Peyer's patch (tissue), 4 donors: ENCODE data around the gene SEMA3B.

Experiments
- POLR2A ChIP-seq, 2 donors: fragments of 450-650 bp; IDR thresholded peaks; one replicate each; pipeline ENCODE4 v1.5.1; 2017; ENCODE audit warnings: antibody characterized with exemption in 2 of 2, mild to moderate bottlenecking in 2 of 2, moderate library complexity in 2 of 2
- TF ChIP-seq, protein P1 (sequence below), 6 experiments: fragments of 450-650 bp in 4 of 6; fragments of 200-600 bp in 2 of 6; sonication (generic) in 1 of 6; IDR thresholded peaks; one replicate each; pipeline ENCODE4 v1.5.1; 2017 to 2019; ENCODE audit warnings: antibody characterized with exemption in 6 of 6, mild to moderate bottlenecking in 3 of 6, moderate library complexity in 1 of 6

GRCh38 chr3:50263478-50264382, 5.2 kb upstream of the SEMA3B start:
- TF ChIP-seq POLR2A (IDR thresholded peaks at IDR 0.05) = no peak
- TF ChIP-seq, protein P1, sequence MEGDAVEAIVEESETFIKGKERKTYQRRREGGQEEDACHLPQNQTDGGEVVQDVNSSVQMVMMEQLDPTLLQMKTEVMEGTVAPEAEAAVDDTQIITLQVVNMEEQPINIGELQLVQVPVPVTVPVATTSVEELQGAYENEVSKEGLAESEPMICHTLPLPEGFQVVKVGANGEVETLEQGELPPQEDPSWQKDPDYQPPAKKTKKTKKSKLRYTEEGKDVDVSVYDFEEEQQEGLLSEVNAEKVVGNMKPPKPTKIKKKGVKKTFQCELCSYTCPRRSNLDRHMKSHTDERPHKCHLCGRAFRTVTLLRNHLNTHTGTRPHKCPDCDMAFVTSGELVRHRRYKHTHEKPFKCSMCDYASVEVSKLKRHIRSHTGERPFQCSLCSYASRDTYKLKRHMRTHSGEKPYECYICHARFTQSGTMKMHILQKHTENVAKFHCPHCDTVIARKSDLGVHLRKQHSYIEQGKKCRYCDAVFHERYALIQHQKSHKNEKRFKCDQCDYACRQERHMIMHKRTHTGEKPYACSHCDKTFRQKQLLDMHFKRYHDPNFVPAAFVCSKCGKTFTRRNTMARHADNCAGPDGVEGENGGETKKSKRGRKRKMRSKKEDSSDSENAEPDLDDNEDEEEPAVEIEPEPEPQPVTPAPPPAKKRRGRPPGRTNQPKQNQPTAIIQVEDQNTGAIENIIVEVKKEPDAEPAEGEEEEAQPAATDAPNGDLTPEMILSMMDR (IDR thresholded peaks at IDR 0.05) = no peak
